Mucosa of stomach (tissue), 1 donor: ENCODE data around the gene RPS27.
A peak's percentile ranks its signal among the peaks of the same experiment; 100 is the strongest.
"Not testable (repeated sequence)": the region's sequence is repeated elsewhere in the genome, so short reads cannot be mapped to it uniquely, and the experiment has no call there.

Experiments
- H3K27me3 ChIP-seq: one replicate; pipeline ENCODE4 v1.7.0; 2013; ENCODE audit warnings: mild to moderate bottlenecking, low read length; ENCODE audit not compliant: control insufficient read depth, insufficient read depth
- H3K36me3 ChIP-seq: one replicate; pipeline ENCODE4 v1.7.0; 2013; ENCODE audit warnings: low read length; ENCODE audit not compliant: control insufficient read depth, insufficient read depth
- H3K4me1 ChIP-seq: one replicate; pipeline ENCODE4 v1.7.0; 2013; ENCODE audit warnings: mild to moderate bottlenecking, low read length; ENCODE audit not compliant: control insufficient read depth, insufficient read depth
- H3K4me3 ChIP-seq: one replicate; pipeline ENCODE4 v1.7.0; 2013; ENCODE audit warnings: low read length
- H3K9ac ChIP-seq: one replicate; pipeline ENCODE4 v1.7.0; 2013; ENCODE audit warnings: mild to moderate bottlenecking, low read length, moderate library complexity
- H3K9me3 ChIP-seq: one replicate; pipeline ENCODE4 v1.7.0; 2013; ENCODE audit warnings: mild to moderate bottlenecking, low read length, moderate library complexity; ENCODE audit not compliant: control insufficient read depth
- donor health status: Pancreatic carcinoma.

Gene RPS27

GRCh38 chr1:153979091-153979490, 11.5 kb upstream of the RPS27 start:
- H3K27me3 ChIP-seq, H3K9ac ChIP-seq, H3K4me1 ChIP-seq, H3K4me3 ChIP-seq, H3K9me3 ChIP-seq, H3K36me3 ChIP-seq: not testable (repeated sequence)

GRCh38 chr1:153981735-153982134, 8.8 kb upstream of the RPS27 start:
- H3K36me3 ChIP-seq, H3K27me3 ChIP-seq, H3K9me3 ChIP-seq, H3K9ac ChIP-seq, H3K4me3 ChIP-seq: not testable (repeated sequence)
- peaks cover 11% of the 10 kb centered on the region for H3K4me1 ChIP-seq

- no peak overlapping the region for H3K4me3 ChIP-seq
- no peak overlapping the region for H3K9ac ChIP-seq
- no peaks in the 10 kb centered on the region for H3K27me3 ChIP-seq
- no peaks in the 10 kb centered on the region for H3K9me3 ChIP-seq
- H3K36me3 ChIP-seq: peaks cover 4% of the 10 kb centered on the region
- H3K4me1 ChIP-seq: peaks cover 15% of the 10 kb centered on the region
Measured at GRCh38 chr1:153984123-153984894, 6.3 kb upstream of the RPS27 start.

GRCh38 chr1:153985341-153985912, 5.1 kb upstream of the RPS27 start:
- H3K9ac ChIP-seq: peak overlapping the region; percentile 76
- peaks cover 4% of the 10 kb centered on the region for H3K36me3 ChIP-seq
- H3K27me3 ChIP-seq: no peaks in the 10 kb centered on the region
- peaks cover 20% of the 10 kb centered on the region for H3K4me1 ChIP-seq
- peak overlapping the region; percentile 68 for H3K4me3 ChIP-seq
- no peaks in the 10 kb centered on the region for H3K9me3 ChIP-seq

GRCh38 chr1:153985941-153986761, 4.4 kb upstream of the RPS27 start, which contains the start of gene RAB13:
RAB13 (minus strand) TSS chr1:153986339; CDS start chr1:153986236, 103 bp downstream.
- peaks cover 4% of the 10 kb centered on the region for H3K36me3 ChIP-seq
- H3K27me3 ChIP-seq: no peaks in the 10 kb centered on the region
- H3K4me1 ChIP-seq: peaks cover 20% of the 10 kb centered on the region
- H3K9ac ChIP-seq: peak within 1 kb of the TSS; percentile 76
- peak within 1 kb of the TSS; percentile 68 for H3K4me3 ChIP-seq
- H3K9me3 ChIP-seq: no peaks in the 10 kb centered on the region

GRCh38 chr1:153987621-153988020, 2.9 kb upstream of the RPS27 start:
- Histone ChIP-seq H3K4me1 (peaks cover 33% of the 10 kb centered on the region), H3K9ac (no peak overlapping the region), H3K36me3 (no peaks in the 10 kb centered on the region), H3K27me3 (no peaks in the 10 kb centered on the region), H3K9me3 (no peaks in the 10 kb centered on the region), H3K4me3 (no peak overlapping the region)

GRCh38 chr1:153991151-153991630, 629 bp downstream of the RPS27 start:
- H3K36me3 ChIP-seq: no peaks in the 10 kb centered on the region
- H3K27me3 ChIP-seq: no peaks in the 10 kb centered on the region
- H3K9me3 ChIP-seq: no peaks in the 10 kb centered on the region
- H3K9ac ChIP-seq: peak overlapping the region; percentile 98
- peak overlapping the region; percentile 88 for H3K4me3 ChIP-seq
- peaks cover 27% of the 10 kb centered on the region for H3K4me1 ChIP-seq

- Histone ChIP-seq H3K4me1 (peaks cover 22% of the 10 kb centered on the region), H3K9ac (peak overlapping the region; percentile 98), H3K36me3 (no peaks in the 10 kb centered on the region), H3K4me3 (no peak overlapping the region), H3K27me3 (no peaks in the 10 kb centered on the region), H3K9me3 (no peaks in the 10 kb centered on the region)
Measured at GRCh38 chr1:153991806-153992205, 1.2 kb downstream of the RPS27 start.

- no peaks in the 10 kb centered on the region for H3K36me3 ChIP-seq
- no peaks in the 10 kb centered on the region for H3K27me3 ChIP-seq
- H3K4me3 ChIP-seq: no peak overlapping the region
- no peaks in the 10 kb centered on the region for H3K9me3 ChIP-seq
- peaks cover 15% of the 10 kb centered on the region for H3K4me1 ChIP-seq
- no peak overlapping the region for H3K9ac ChIP-seq
Measured at GRCh38 chr1:153995202-153995601, 4.6 kb downstream of the RPS27 start.

- no peaks in the 10 kb centered on the region for H3K9me3 ChIP-seq
- H3K4me3 ChIP-seq: no peak overlapping the region
- H3K36me3 ChIP-seq: no peaks in the 10 kb centered on the region
- peaks cover 13% of the 10 kb centered on the region for H3K4me1 ChIP-seq
- H3K27me3 ChIP-seq: no peaks in the 10 kb centered on the region
- no peak overlapping the region for H3K9ac ChIP-seq
Measured at GRCh38 chr1:153995640-153996039, 5.1 kb downstream of the RPS27 start.

GRCh38 chr1:153996882-153997281, 6.3 kb downstream of the RPS27 start:
- H3K27me3 ChIP-seq, H3K9me3 ChIP-seq, H3K9ac ChIP-seq, H3K36me3 ChIP-seq, H3K4me3 ChIP-seq: not testable (repeated sequence)
- peaks cover 15% of the 10 kb centered on the region for H3K4me1 ChIP-seq

- H3K4me3 ChIP-seq: no peak overlapping the region
- peaks cover 9% of the 10 kb centered on the region for H3K4me1 ChIP-seq
- no peaks in the 10 kb centered on the region for H3K9me3 ChIP-seq
- no peaks in the 10 kb centered on the region for H3K36me3 ChIP-seq
- no peak overlapping the region for H3K9ac ChIP-seq
- H3K27me3 ChIP-seq: no peaks in the 10 kb centered on the region
Measured at GRCh38 chr1:154000420-154000819, 9.9 kb downstream of the RPS27 start.
